K562 (cell line): ENCODE measurements around the gene RPS19.

Experiments used
- BHLHE40 ChIP-seq: IDR thresholded peaks from 2 replicates; pipeline ENCODE4 v1.6.1; 2011; ENCODE audit warnings: low read length, improper control_type of control experiment
- ESRRA ChIP-seq: fragments of 450-650 bp; IDR thresholded peaks from 2 replicates; pipeline ENCODE4 v1.6.1; 2014; ENCODE audit warnings: low read depth, mild to moderate bottlenecking, moderate library complexity, borderline replicate concordance
- EZH2 ChIP-seq: IDR thresholded peaks from 2 replicates; pipeline ENCODE4 v1.6.1; 2012; ENCODE audit warnings: low read depth, mild to moderate bottlenecking, inconsistent platforms, low read length, borderline replicate concordance
- HDAC6 ChIP-seq: IDR thresholded peaks from 2 replicates; pipeline ENCODE4 v1.6.1; 2012; ENCODE audit warnings: low read depth, mild to moderate bottlenecking, control low read depth, inconsistent platforms, low read length, moderate library complexity
- POLR2AphosphoS5 ChIP-seq: IDR thresholded peaks from 2 replicates; pipeline ENCODE4 v1.6.1; 2011; ENCODE audit warnings: mild to moderate bottlenecking, low read depth, low read length, moderate library complexity; ENCODE audit not compliant: control insufficient read depth, insufficient read depth
- SIX5 ChIP-seq, 2 experiments: IDR thresholded peaks; 2 replicates each; pipeline ENCODE4 v1.6.1; 2011; ENCODE audit warnings: low read length in 2 of 2, borderline replicate concordance in 1 of 2, low read depth in 1 of 2, mild to moderate bottlenecking in 1 of 2, moderate library complexity in 1 of 2; ENCODE audit not compliant: insufficient read depth in 1 of 2
- SMAD4 ChIP-seq: fragments of 250-450 bp; sonication (Bioruptor Pico); conservative IDR thresholded peaks from 2 replicates; pipeline ENCODE4 v1.8.0; 2021; ENCODE audit warnings: inconsistent platforms, mild to moderate bottlenecking, moderate library complexity
- ZBTB1 ChIP-seq: sonication (generic); formaldehyde crosslinking; IDR thresholded peaks from 2 replicates; pipeline ENCODE4 v1.8.1; 2023; ENCODE audit warnings: missing genetic modification reagents, low read depth, mild to moderate bottlenecking, borderline replicate concordance
- ZBTB7A ChIP-seq: IDR thresholded peaks from 2 replicates; pipeline ENCODE4 v1.6.1; 2011; ENCODE audit warnings: low read depth, mild to moderate bottlenecking, low read length, moderate library complexity, borderline replicate concordance; ENCODE audit not compliant: control insufficient read depth
- ZNF384 ChIP-seq: IDR thresholded peaks from 2 replicates; pipeline ENCODE4 v1.6.1; 2012; ENCODE audit warnings: low read depth, low read length, improper control_type of control experiment
- TF ChIP-seq, protein P1 (sequence below): sonication (generic); formaldehyde crosslinking; IDR thresholded peaks from 2 replicates; pipeline ENCODE4 v1.9.0; 2022; ENCODE audit warnings: mild to moderate bottlenecking, missing genetic modification reagents

DNA sequence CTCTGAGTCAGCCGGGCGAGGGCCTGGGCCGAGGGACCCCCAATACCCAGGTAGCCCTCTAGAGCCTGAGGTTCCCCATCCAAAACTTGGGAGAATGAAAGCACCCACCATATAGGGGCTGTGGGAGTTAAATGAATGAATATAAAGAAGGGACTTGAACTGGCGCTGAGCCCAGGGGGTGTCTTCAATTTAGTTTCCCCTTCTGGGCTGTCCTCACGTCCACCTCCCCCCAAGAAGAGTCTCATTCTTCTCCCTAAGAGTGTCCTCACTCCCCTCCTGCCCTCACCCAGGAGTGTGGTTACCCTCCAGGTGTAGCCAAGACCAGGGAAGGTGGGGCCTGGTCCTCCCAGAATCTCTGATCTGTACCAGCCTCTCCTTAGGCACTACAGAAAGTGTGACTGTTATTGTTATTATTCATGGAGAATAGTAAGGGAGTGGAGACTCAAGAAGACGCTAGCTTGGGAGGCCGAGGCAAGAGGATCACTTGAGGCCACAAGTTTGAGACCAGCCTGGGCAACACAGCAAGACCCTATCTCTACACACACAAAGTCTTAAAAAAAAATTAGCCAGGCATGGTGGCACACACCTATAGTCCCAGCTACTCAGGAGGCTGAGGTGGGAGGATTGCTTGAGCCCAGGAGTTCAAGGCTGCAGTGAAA lies 19.7 kb downstream of the RPS19 start:
- TF ChIP-seq ESRRA (no peak), ZBTB1 (CRISPR knock-in tag) (no peak), ZNF384 (no peak), EZH2 (no peak), HDAC6 (no peak), BHLHE40 (no peak), POLR2AphosphoS5 (no peak), SIX5 (IDR thresholded peaks at IDR 0.05; ENCODE audit: borderline replicate concordance in 1 of 2, insufficient read depth in 1 of 2, low read depth in 1 of 2, low read length in 2 of 2) (no peak), ZBTB7A (no peak), SMAD4 (CRISPR knock-in tag) (no peak)
- TF ChIP-seq, protein P1, sequence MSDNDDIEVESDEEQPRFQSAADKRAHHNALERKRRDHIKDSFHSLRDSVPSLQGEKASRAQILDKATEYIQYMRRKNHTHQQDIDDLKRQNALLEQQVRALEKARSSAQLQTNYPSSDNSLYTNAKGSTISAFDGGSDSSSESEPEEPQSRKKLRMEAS: no peak
